OCI-LY1 (cell line): ENCODE measurements around the gene SPOCK1.

Source experiments
- H2AFZ ChIP-seq: fragments of 200-600 bp; sonication (generic), shearing (Covaris generic); 2 replicates; pipeline ENCODE4 v1.6.0; 2014; ENCODE audit warnings: antibody characterized with exemption, mild to moderate bottlenecking, low read length
- H3F3A ChIP-seq: fragments of 200-600 bp; sonication (generic), shearing (Covaris generic); 2 replicates; pipeline ENCODE4 v1.6.0; 2014; ENCODE audit warnings: mild to moderate bottlenecking, antibody characterized with exemption, low read length, moderate library complexity; ENCODE audit not compliant: insufficient read depth
- H3K27ac ChIP-seq: fragments of 200-600 bp; sonication (generic); 2 replicates; pipeline ENCODE4 v1.5.1; 2014; ENCODE audit warnings: low read length, mixed run types, mild to moderate bottlenecking, low read depth; ENCODE audit not compliant: poor library complexity, severe bottlenecking
- H3K27me3 ChIP-seq: fragments of 200-600 bp; sonication (generic); 2 replicates; pipeline ENCODE4 v1.6.0; 2014; ENCODE audit warnings: antibody characterized with exemption, mild to moderate bottlenecking, low read length, moderate library complexity; ENCODE audit not compliant: insufficient read depth
- H3K36me3 ChIP-seq: fragments of 200-600 bp; sonication (generic); 2 replicates; pipeline ENCODE4 v1.6.1; 2014; ENCODE audit warnings: mild to moderate bottlenecking, antibody characterized with exemption, low read length, moderate library complexity, mixed read lengths; ENCODE audit not compliant: insufficient read depth
- H3K4me1 ChIP-seq: fragments of 200-600 bp; sonication (generic); 2 replicates; pipeline ENCODE4 v1.5.1; 2014; ENCODE audit warnings: mild to moderate bottlenecking, low read length, moderate library complexity; ENCODE audit not compliant: insufficient read depth, severe bottlenecking
- H3K4me2 ChIP-seq: fragments of 200-600 bp; sonication (generic), shearing (Covaris generic); 2 replicates; pipeline ENCODE4 v1.6.1; 2014; ENCODE audit warnings: low read length
- H3K4me3 ChIP-seq: fragments of 200-600 bp; sonication (generic); 2 replicates; pipeline ENCODE4 v1.5.1; 2014; ENCODE audit warnings: low read length, low read depth, mild to moderate bottlenecking, mixed read lengths; ENCODE audit not compliant: poor library complexity, severe bottlenecking
- H3K79me2 ChIP-seq: fragments of 200-600 bp; shearing (Covaris generic); 2 replicates; pipeline ENCODE4 v1.6.1; 2016; ENCODE audit warnings: mixed run types, low read length, mixed read lengths; ENCODE audit not compliant: insufficient read depth
- H3K9ac ChIP-seq: fragments of 200-600 bp; sonication (generic), shearing (Covaris generic); 2 replicates; pipeline ENCODE4 v1.6.1; 2014; ENCODE audit warnings: mild to moderate bottlenecking, low read length, mixed read lengths
- H3K9me2 ChIP-seq: fragments of 200-600 bp; sonication (generic), shearing (Covaris generic); 2 replicates; pipeline ENCODE4 v1.6.1; 2014; ENCODE audit warnings: low read depth, mild to moderate bottlenecking, low read length, mixed read lengths
- H3K9me3 ChIP-seq: fragments of 200-600 bp; shearing (Covaris generic); 2 replicates; pipeline ENCODE4 v1.6.1; 2014; ENCODE audit warnings: low read length, mixed read lengths
- H4K20me1 ChIP-seq: fragments of 200-600 bp; sonication (generic), shearing (Covaris generic); 2 replicates; pipeline ENCODE4 v1.6.0; 2016; ENCODE audit warnings: mild to moderate bottlenecking, low read length; ENCODE audit not compliant: insufficient read depth
- CTCF ChIP-seq: fragments of 200-600 bp; sonication (generic), shearing (Covaris generic); IDR thresholded peaks from 2 replicates; pipeline ENCODE4 v1.5.1; 2017; ENCODE audit warnings: mild to moderate bottlenecking, antibody characterized with exemption, low read length, moderate library complexity, mixed read lengths
- EZH2 ChIP-seq: fragments of 200-600 bp; sonication (generic), shearing (Covaris generic); IDR thresholded peaks from 2 replicates; pipeline ENCODE4 v1.8.0; 2017; ENCODE audit warnings: borderline replicate concordance, mixed run types, mild to moderate bottlenecking, antibody characterized with exemption, low read length, moderate library complexity, mixed read lengths

SPOCK1 gene

GRCh38 chr5:137176609-137177008 is 322.5 kb downstream of the SPOCK1 start:
- Histone ChIP-seq H3F3A (no peaks in the 10 kb centered on the region), H3K27ac (no peak overlapping the region)
- TF ChIP-seq CTCF (no peak), EZH2 (no peak)

GRCh38 chr5:137176126-137176525 is 323.0 kb downstream of the SPOCK1 start:
- H3K27ac ChIP-seq, result no peak overlapping the region
- no peak overlapping the region for H3K4me3 ChIP-seq
- H4K20me1 ChIP-seq, result no peaks in the 10 kb centered on the region
- H3K27me3 ChIP-seq, result no peaks in the 10 kb centered on the region
- no peak overlapping the region for H2AFZ ChIP-seq
- no peaks in the 10 kb centered on the region for H3K36me3 ChIP-seq
- H3K9me3 ChIP-seq, result no peaks in the 10 kb centered on the region
- no peaks in the 10 kb centered on the region for H3K9me2 ChIP-seq
- no peak overlapping the region for H3K4me2 ChIP-seq
- TF ChIP-seq EZH2, result no peak
- TF ChIP-seq CTCF, result no peak
- H3K9ac ChIP-seq, result no peak overlapping the region
- no peaks in the 10 kb centered on the region for H3K79me2 ChIP-seq
- no peaks in the 10 kb centered on the region for H3F3A ChIP-seq
- no peaks in the 10 kb centered on the region for H3K4me1 ChIP-seq

More at GRCh38 chr5:137176609-137177008, 322.5 kb downstream of the SPOCK1 start:
- H3K4me1 ChIP-seq, result no peaks in the 10 kb centered on the region
- no peak overlapping the region for H2AFZ ChIP-seq
- H3K9ac ChIP-seq, result no peak overlapping the region
- H3K79me2 ChIP-seq, result no peaks in the 10 kb centered on the region
- no peaks in the 10 kb centered on the region for H3K9me3 ChIP-seq
- no peaks in the 10 kb centered on the region for H3K36me3 ChIP-seq
- no peaks in the 10 kb centered on the region for H3K9me2 ChIP-seq
- H3K27me3 ChIP-seq, result no peaks in the 10 kb centered on the region
- no peaks in the 10 kb centered on the region for H4K20me1 ChIP-seq
- H3K4me2 ChIP-seq, result no peak overlapping the region
- no peak overlapping the region for H3K4me3 ChIP-seq

GRCh38 chr5:137174196-137174595 is 324.9 kb downstream of the SPOCK1 start:
- Histone ChIP-seq H3K9me3 (no peaks in the 10 kb centered on the region), H3K27me3 (no peaks in the 10 kb centered on the region), H3K4me3 (no peak overlapping the region), H3K27ac (no peak overlapping the region), H3K4me1 (no peaks in the 10 kb centered on the region), H4K20me1 (no peaks in the 10 kb centered on the region), H3K9me2 (no peaks in the 10 kb centered on the region), H3F3A (no peaks in the 10 kb centered on the region), H3K9ac (no peak overlapping the region), H3K79me2 (no peaks in the 10 kb centered on the region), H3K4me2 (no peak overlapping the region), H2AFZ (no peak overlapping the region), H3K36me3 (no peaks in the 10 kb centered on the region)
- TF ChIP-seq EZH2 (no peak), CTCF (no peak)
